Breast epithelium (tissue), 4 donors: Measurements from ENCODE around the gene CUZD1. TPM values are rescaled to one million over a fixed set of nuclear protein-coding genes. Genes with fewer than 3 reads are reported as not detected.

ENCODE experiments used
- DNase-seq, 2 donors: peaks; one replicate each; pipeline ENCODE4 v3.0.0-alpha.2; 2019; ENCODE audit warnings: low spot score in 2 of 2
- H3K27ac ChIP-seq, 2 donors: fragments of 200-600 bp; sonication (generic) in 1 of 2; one replicate each; pipeline ENCODE4 v1.5.1; 2016 to 2019; ENCODE audit warnings: mild to moderate bottlenecking in 1 of 2
- H3K27me3 ChIP-seq, 2 donors: fragments of 200-600 bp; sonication (generic) in 1 of 2; one replicate each; pipeline versions ENCODE4 v1.5.1 to v1.6.0; 2017 to 2019; ENCODE audit warnings: control low read depth in 1 of 2, mild to moderate bottlenecking in 1 of 2
- H3K36me3 ChIP-seq: fragments of 200-600 bp; one replicate; pipeline ENCODE4 v1.5.1; 2019
- H3K4me1 ChIP-seq, 2 donors: fragments of 200-600 bp; sonication (generic); one replicate each; pipeline ENCODE4 v1.5.1; 2016 to 2019; ENCODE audit warnings: control low read depth in 1 of 2
- H3K4me3 ChIP-seq, 3 donors: fragments of 200-600 bp; sonication (generic); 1 replicate in 2 of 3; 2 replicates in 1 of 3; pipeline ENCODE4 v1.5.1; 2016 to 2019; ENCODE audit warnings: mild to moderate bottlenecking in 3 of 3, moderate library complexity in 2 of 3
- H3K9me3 ChIP-seq, 2 donors: fragments of 200-600 bp; sonication (generic) in 1 of 2; one replicate each; pipeline ENCODE4 v1.5.1; 2016 to 2019; ENCODE audit warnings: control low read depth in 1 of 2
- POLR2A ChIP-seq: fragments of 450-650 bp; IDR thresholded peaks from one replicate; pipeline ENCODE4 v1.6.1; 2016; ENCODE audit warnings: antibody characterized with exemption, mild to moderate bottlenecking, moderate library complexity
- POLR2AphosphoS5 ChIP-seq, 3 donors: sonication (generic); formaldehyde crosslinking; IDR thresholded peaks; one replicate each; pipeline ENCODE4 v1.6.1; 2017; ENCODE audit warnings: antibody characterized with exemption in 3 of 3
- intact Hi-C: fragments of 100-400 bp; cut with DNase I; formaldehyde crosslinking; loops from one replicate; pipeline ENCODE4 v1.15.1; 2023; ENCODE audit warnings: low total_unique reads
- total RNA-seq, 3 donors: library from RNA; depleted of rRNA; stranded (reverse); fragments of >200 nt; gene quantifications; one replicate each; pipeline ENCODE4 v1.1.0, GENCODE V29; 2016
- TF ChIP-seq, protein P1 (sequence below), 3 donors: fragments of 450-650 bp; IDR thresholded peaks; one replicate each; pipeline ENCODE4 v1.5.1; 2016 to 2017; ENCODE audit warnings: antibody characterized with exemption in 3 of 3, mild to moderate bottlenecking in 3 of 3, moderate library complexity in 3 of 3

CUZD1 gene
- total RNA-seq, 3 donors from 2014 or later: 0.48 to 1.8 (median 0.98) TPM

DNA sequence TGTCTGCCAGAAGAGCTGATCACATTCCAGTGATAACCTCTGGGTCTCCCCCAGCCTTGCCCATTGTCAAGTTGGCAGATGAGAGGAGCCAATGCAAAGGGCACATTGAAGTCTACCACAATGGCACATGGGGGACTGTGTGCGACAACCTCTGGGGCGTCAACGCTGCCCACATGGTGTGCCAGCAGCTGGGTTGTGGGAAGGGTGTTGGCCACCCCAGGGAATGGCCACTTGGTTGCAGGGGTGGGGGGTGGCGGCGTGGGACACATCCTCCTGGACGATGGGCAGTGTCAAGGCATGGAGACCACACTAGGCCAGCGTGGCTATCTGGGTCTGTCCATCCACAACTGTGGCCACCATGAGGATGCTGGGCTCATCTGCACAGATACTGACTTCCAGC, 43.4 kb downstream of the CUZD1 start:
- intact Hi-C loops: loop anchor here (10.0 kb wide), 1 partner anchor 723 kb away; no protein-coding TSS in a partner anchor
- no peaks in the 10 kb centered on the region for H3K9me3 ChIP-seq

DNA sequence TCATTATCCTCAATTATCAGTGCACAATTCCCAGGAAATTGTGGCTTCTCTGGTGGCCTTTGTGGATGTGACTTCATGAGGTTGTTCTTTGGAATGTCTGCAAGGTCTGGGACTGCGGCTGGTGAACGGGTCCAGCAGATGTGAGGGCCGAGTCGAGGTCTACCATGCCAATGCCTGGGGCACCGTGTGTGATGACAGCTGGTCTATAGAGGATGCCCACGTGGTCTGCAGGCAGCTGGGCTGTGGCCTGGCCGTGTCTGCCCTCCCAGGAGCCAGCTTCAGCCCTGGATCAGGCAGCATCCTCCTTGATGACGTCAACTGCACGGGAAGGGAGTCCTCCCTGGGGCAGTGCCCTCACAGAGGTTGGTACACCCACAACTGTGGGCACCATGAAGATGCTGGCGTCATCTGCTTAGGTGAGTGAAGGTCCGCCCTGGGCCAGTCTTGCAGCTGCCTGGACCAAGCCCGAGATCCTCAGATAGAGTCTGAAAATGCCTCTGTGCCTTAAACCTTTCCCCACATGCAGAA, 46.9 kb downstream of the CUZD1 start:
- H3K9me3 ChIP-seq: no peaks in the 10 kb centered on the region
- DNase-seq: no peak
- TF ChIP-seq POLR2AphosphoS5 (IDR thresholded peaks at IDR 0.05) (no peak), POLR2A (no peak)
- TF ChIP-seq, protein P1, sequence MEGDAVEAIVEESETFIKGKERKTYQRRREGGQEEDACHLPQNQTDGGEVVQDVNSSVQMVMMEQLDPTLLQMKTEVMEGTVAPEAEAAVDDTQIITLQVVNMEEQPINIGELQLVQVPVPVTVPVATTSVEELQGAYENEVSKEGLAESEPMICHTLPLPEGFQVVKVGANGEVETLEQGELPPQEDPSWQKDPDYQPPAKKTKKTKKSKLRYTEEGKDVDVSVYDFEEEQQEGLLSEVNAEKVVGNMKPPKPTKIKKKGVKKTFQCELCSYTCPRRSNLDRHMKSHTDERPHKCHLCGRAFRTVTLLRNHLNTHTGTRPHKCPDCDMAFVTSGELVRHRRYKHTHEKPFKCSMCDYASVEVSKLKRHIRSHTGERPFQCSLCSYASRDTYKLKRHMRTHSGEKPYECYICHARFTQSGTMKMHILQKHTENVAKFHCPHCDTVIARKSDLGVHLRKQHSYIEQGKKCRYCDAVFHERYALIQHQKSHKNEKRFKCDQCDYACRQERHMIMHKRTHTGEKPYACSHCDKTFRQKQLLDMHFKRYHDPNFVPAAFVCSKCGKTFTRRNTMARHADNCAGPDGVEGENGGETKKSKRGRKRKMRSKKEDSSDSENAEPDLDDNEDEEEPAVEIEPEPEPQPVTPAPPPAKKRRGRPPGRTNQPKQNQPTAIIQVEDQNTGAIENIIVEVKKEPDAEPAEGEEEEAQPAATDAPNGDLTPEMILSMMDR (IDR thresholded peaks at IDR 0.05): no peak
- no peaks in the 10 kb centered on the region for H3K27me3 ChIP-seq
- H3K4me1 ChIP-seq: no peaks in the 10 kb centered on the region
- intact Hi-C loops: no loop called here
- H3K4me3 ChIP-seq: no peak overlapping the region
- H3K36me3 ChIP-seq: no peaks in the 10 kb centered on the region
- H3K27ac ChIP-seq: no peak overlapping the region

More for the DNA sequence above, 43.4 kb downstream of the CUZD1 start:
- TF ChIP-seq POLR2A (no peak), POLR2AphosphoS5 (IDR thresholded peaks at IDR 0.05) (no peak)
- TF ChIP-seq, protein P1 (IDR thresholded peaks at IDR 0.05): no peak
- no peaks in the 10 kb centered on the region for H3K27me3 ChIP-seq
- H3K4me1 ChIP-seq: no peaks in the 10 kb centered on the region
- DNase-seq: no peak
- H3K27ac ChIP-seq: no peak overlapping the region
- no peak overlapping the region for H3K4me3 ChIP-seq
- H3K36me3 ChIP-seq: no peaks in the 10 kb centered on the region

DNA sequence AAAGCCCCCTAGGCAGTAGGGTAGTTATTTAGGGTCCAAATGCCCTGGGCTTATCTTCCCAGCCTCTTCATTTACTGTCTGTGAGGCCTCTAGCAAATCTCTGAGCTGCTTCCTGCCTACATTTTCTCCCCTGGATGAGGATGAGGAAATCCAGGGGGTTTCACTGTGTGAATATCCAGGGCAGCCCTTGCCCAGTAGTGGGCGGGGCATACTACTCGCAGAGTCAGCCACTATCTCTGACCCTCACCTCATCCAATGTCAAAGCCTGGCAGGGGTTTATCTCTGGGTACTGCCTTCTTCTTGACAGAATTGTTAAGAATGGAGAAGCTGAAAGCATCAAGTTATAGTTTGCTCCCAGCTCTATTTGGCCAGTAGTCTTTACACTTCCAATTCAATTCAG, 48.9 kb downstream of the CUZD1 start:
- DNase-seq: no peak
- Histone ChIP-seq H3K4me3 (no peak overlapping the region), H3K9me3 (no peaks in the 10 kb centered on the region), H3K27me3 (no peaks in the 10 kb centered on the region), H3K27ac (no peak overlapping the region), H3K4me1 (no peaks in the 10 kb centered on the region), H3K36me3 (no peaks in the 10 kb centered on the region)
- intact Hi-C loops: no loop called here
- TF ChIP-seq POLR2AphosphoS5 (IDR thresholded peaks at IDR 0.05) (no peak), POLR2A (no peak)
- TF ChIP-seq, protein P1 (IDR thresholded peaks at IDR 0.05): no peak

DNA sequence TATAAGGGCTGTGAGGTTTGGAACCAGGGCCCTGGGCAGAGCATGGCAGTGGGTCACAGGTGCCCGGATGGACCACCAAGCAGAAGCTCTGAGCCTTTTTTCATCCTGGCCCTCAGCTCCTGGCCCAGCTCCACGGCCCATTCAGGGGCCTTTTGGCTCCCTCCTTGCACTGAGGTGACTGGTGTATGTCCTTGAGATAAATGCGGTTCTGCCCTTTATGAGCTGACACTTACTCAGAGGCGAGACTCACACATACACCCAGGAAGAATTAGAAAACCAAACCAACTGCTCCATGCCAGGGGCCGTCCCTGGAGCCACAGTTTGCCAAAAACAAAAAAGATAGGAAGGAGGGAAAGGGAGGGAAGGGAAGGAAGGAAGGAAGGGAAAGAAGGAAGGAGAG, 49.7 kb downstream of the CUZD1 start:
- no peak for DNase-seq
- no peaks in the 10 kb centered on the region for H3K9me3 ChIP-seq
- no peaks in the 10 kb centered on the region for H3K4me1 ChIP-seq
- no peaks in the 10 kb centered on the region for H3K27me3 ChIP-seq
- intact Hi-C loops: no loop called here
- H3K27ac ChIP-seq: no peak overlapping the region
- TF ChIP-seq POLR2AphosphoS5 (IDR thresholded peaks at IDR 0.05) (no peak), POLR2A (no peak)
- TF ChIP-seq, protein P1 (IDR thresholded peaks at IDR 0.05): no peak
- H3K36me3 ChIP-seq: no peaks in the 10 kb centered on the region
- no peak overlapping the region for H3K4me3 ChIP-seq

DNA sequence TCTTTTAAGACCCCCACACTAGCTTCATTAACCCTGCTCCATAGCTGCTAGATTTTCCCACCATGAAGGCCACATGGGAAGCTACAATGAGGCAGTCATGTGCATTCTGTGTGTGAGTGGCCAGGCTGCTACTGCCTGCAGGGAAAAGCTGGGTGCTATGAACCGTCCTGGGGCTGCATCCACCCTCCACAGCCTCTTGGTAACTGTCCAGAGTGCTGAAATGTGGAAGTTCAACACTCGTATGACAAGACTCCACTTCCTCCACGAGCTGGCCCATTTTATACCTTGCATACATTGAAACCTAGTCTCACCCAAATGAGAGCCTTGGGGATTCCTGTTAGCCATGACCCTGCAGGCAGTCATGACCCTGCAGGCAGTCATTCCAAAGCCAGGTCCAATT, 59.4 kb downstream of the CUZD1 start:
- H3K36me3 ChIP-seq: no peaks in the 10 kb centered on the region
- no peak for TF ChIP-seq POLR2AphosphoS5 (IDR thresholded peaks at IDR 0.05)
- no peak for TF ChIP-seq POLR2A
- intact Hi-C loops: no loop called here
- no peak overlapping the region for H3K4me3 ChIP-seq
- H3K4me1 ChIP-seq: no peaks in the 10 kb centered on the region
- H3K27ac ChIP-seq: no peak overlapping the region
- H3K27me3 ChIP-seq: peaks cover 0 to 7% of the 10 kb centered on the region in 2 donors
- DNase-seq: no peak
- H3K9me3 ChIP-seq: no peaks in the 10 kb centered on the region
